Medulla oblongata (tissue), 1 donor: Measurements from ENCODE around the gene SHMT2.

ENCODE experiments used
- DNase-seq: peaks from one replicate; pipeline ENCODE4 v3.0.0-alpha.2; 2015; ENCODE audit errors: extremely low spot score

Gene SHMT2

DNA sequence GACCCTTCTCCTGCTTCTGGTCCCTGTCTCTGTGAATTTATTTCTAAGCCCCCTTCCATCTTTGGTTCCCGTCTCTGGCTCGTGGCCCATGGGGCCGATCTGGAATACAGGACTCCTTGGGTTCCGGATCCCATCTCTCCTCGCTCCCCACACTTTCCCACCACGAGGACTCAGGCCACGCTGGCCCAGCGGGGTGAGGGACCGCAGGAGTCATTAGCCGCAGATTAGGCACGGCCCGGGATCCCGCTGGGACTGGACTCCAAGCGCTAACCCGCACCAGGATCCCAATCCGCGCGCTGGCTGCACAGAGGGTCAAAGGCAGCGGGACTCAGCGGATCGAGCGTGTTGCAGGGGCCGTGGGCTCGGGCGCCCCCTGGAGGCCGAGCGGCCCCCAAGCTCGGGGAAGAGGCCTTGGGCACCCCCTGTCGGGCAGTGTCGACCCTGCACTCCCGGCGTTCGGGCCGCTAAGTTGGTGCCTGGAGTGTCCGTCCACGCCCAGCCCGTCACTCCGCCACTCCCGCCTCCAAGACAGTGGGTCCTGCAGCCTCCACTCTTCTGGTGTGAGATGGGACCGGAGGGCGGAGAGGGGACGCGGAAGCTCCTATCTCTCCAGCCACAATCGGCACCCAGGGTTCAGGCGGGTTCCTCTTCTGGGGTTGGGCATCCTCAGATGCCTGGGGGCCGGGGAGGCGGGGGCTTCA, 9.5 kb downstream of the SHMT2 start:
- DNase-seq, result peak; percentile 90

DNA sequence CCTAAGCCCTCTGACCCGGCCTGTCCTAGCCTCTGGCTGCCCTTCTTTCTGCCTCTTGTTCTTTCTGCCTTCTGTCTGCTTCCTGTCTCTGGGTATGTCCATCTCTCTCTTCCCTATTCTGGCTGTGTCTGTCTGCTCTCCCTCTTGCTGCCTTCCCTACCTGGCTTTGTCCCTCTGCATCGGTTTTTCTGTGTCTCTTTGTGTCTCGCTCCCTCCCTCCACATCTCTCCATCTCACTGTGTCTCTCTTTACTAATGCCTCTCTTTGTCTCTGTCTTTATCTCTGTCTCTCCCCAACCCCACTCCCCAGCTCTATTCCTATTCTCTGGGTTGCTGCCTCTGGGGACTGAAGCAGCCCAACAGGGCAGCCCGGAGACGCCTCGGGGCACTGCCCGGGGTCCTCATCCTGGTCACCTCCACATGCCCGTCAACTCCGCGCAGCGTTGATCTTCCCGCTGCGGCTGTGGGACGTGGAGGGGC, 10.1 kb downstream of the SHMT2 start:
- peak; percentile 12 for DNase-seq

DNA sequence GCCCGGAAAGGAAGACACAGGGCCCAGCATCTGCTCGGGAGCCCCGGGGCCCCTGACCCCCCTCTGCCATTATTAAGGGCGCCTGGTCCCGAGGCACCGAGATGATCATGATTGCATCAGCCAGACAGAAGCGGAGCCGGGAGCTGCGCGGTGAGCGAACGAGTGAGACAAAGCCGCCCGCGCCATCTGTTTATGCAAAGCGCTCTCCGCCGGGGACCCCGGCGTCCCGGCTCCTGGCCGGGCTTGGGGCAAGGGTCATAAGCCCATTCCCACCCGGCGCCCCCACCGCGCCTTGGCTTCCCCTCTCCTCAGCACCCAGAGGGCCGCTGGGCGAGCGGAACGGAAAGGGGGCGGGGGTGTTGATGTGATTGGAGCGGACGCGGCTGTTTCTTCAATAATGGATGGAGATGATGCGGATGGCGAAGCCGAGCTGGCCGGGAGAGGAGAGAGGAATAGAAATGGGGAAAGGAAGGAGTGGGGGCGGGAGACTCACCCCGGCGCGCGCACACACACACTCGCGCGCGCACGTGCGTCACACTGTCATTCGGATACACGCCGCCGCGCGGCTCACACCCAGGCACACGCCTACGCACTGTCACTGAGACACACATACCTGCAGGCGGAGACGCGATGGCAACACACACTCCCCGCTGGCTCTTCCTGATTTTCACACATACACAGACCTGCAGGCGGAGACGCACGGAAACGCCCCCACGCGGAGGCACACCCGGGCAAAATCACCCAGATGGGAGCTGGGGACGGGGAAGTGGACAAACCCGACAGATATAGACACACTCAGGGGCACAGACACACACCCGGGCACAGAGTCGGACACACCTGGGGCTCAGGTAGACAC, 10.8 kb downstream of the SHMT2 start:
- DNase-seq, result peak; percentile 38

DNA sequence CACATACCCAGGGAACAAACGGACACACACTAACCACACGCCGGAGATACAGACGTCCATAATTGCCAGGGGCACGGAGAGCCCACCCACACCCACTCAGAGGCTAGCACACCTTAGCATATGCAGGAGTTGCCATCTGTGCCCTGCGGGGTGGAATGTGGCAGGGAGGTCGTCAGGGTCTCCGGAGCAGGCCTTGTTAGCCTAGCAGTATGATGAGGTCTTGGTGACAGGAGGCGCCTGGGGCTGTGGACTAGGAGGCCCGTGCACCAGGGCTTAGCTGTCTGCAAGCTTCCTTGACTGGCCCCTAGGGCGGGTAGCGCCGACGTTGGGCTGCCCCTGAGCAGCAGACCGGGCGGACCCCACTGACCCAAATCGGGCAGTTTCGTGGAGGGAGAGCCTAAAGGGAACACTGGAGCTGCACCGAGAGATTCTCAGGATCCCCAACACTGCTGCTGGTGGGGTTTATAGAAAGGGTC, 11.5 kb downstream of the SHMT2 start:
- no peak for DNase-seq

DNA sequence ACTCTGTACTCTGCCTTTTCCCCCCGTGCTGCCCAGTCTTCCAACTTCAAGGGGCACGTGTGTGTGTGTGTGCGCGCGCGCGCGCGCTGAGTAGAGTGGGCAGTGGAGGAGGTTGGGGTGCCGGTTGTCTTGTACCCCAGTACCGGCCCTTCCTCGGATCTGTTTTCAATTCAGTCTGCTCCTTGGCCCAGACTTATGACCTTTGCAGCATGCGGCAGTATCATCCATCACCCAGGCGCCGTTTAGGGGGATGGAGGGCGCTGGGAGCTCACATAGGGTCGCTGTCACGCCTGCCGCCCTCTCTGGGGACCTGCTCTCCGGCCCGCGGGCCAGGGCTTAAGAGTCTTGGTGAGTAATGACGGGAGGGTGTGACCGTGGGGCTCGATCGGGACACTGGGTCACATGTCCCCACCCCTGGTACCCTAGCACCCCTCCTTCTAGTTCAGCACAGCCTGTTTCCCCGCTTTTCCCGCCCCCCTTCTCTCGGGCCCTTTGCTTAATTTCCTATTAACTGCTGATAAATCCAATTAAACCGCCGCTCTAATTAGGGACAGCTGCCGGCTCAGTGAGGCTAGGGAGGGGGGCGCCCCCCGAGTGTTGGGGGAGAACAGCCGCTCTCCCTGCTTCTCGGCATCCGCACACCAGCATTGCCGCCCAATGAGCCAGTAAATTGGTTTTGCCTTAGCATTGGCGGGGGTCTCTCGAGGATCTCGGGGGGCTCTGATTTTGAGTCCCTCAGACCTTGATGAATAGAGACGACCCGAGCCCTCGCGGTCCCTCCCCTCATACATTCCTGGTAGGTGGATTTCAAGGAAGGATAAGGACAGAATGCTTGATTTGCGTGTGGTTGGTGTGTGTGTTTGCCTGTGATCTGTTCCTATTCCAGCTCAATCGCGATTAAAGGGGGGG, 12.1 kb downstream of the SHMT2 start:
- no peak for DNase-seq

DNA sequence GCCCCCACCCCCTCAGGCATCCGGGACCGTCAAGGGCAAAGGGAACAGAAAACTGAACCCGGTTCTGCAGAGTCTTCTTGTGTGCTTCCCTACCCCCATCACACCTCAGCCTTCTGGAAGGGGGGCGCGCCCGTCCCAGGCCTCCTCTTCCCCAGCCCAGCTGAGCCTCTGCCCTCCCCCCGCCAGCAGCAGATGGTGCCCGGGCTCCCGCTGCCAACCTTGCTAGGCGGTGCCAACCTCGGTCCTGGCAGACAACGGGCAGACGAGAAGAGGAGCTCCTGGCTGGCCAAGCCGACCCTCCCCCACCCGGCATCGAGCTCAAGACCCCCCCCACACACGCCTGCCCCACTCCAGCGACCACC, 12.8 kb downstream of the SHMT2 start:
- DNase-seq, result no peak

DNA sequence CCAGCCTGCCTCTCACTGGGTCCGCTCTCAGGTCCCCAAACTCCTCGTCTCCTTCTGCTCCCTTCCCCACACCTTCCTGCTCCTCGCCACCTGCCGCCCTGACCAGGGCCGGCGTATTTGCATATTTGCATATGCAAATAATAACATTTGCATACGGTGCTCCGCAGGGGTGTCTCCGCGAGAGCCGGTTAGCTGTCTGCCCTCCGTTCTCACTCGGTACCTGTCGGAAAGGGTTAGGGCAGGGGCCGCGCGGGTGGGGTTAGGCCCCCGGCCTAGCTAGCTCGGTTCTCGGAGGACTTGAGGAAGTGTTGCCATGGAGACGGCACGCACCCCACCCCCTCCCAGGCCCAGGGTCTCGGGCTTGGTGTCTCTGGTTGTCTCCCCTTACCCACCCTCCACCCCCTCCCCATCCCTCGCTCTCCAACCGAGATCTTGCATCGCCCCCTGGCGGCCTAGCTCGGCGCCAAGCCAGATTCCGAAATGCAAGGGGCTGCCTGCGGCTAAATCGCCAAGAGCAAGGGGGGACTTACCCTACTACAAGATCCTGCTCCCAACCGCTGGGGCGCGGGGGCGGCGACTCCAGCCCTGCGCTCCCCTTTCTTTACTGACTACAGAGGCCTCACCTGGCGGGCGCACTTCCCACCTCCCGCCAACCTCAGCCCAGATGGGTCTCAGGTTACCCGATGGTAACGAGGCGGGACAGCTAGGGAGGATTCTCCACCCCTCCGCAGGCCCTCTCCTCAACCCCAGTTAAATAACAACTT, 13.4 kb downstream of the SHMT2 start:
- peak; percentile 21 for DNase-seq

DNA sequence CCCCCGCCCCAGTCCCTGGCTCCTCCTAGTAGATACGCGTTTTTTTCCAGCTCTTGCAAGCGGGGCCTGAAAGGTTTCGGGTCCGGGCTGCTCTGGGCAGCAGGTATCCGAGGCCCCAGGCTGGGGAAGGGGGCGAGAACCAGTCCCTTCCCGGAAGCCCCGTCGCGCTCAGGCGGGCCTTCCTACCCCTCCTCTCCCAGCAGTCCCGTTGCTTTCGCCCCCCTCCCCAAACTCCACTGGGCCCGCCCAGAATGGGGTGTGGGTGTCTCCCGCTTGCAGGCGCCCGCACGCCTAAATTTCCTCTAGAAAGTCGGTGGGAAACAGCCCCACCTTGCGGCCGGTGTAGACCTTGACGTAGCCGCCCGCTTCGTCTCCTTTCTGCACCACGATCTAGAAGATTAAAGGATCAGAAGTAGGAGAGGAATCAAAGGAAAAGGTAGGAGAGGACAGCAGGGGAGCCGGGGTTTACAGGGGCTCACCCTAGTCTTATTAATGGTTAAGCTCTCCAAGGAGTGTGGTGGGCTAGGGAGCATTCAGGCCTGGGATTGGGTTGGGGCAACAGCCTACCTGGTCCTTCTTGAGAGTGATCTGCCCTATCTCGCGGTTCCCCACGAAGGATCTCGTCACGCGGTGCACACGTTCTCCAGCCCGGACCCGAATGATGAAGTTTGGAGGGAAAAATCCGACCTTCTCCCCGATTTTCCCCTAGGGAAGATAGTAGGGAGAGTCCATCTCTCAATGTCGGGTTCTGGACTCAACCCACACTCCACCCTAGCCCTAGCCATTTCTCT, 14.2 kb downstream of the SHMT2 start:
- DNase-seq, result peak; percentile 64

DNA sequence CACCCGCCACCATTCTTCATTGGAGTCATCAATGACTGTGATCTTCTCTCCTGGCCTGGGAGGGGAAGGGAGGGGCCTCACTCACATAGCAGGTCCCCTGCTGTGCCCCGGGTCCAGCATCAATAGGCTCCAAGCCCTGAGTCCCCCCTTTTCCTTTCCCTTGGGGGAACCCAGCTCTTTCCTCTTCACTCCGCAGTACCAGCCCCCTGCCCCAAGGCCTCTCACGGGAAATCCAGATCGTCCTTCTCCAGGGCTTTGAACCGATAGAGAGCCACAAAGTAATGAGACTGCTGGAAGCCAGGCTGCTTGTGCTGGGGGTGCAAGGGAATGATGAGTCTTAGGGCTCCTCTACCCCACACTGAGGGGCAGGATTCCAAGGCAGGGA, 14.8 kb downstream of the SHMT2 start:
- no peak for DNase-seq

DNA sequence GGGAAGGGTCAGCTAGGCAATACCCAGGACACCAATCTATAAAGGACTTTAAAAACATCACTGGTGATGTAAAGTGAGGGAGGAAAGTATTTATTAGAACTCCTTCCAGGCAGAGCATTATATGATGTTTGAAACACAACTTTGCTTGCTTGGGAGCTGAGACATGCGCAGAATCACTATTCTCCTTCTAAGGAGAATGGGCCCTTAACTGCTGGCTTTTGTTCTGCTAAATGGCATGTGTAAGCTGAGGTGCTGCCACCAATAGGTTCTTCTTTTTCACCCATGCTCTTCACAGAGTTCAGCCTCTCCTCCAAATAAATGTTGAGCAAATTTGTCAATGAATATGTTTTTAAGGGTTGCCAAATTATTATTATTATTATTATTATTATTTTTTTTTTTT, 17.5 kb downstream of the SHMT2 start:
- DNase-seq, result no peak

DNA sequence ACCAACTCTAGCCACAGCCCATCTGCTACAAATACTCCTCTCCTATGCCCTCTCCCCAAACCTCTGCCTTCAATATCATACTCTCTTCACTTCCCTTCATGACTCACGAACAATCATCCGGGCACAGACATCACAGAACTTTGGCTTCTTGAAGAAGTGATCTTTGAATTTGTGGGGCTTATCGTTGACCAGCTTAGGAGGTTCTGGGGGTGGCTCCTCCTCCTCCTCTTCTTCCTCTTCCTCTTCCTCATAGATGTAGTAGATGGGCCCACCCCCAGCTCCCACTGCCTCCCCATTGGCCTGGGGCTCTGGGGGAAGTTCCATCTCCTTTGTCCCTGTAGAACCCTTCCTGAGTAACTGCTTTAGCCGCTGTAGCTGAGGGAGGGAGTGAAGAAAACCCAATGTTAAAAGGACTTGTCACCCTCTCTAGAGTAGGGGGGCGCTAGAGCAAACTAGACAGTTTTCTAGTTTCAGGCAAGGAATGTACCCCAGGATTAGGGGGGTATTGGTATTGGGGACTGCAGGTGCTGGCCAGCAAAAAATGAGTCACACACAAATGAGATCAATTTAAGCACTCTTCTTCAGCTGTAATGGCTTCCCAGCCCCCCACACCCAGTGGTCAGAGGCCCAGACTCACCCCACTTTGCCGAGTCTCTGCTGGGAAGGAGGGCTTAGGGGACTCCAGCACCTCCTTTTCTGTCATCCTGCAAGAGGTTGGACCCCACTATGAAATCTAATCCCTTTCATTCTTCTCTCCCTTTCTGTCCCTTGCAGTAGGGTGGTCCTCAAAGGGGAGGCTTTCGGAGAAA, 19.6 kb downstream of the SHMT2 start:
- DNase-seq, result peak; percentile 41

DNA sequence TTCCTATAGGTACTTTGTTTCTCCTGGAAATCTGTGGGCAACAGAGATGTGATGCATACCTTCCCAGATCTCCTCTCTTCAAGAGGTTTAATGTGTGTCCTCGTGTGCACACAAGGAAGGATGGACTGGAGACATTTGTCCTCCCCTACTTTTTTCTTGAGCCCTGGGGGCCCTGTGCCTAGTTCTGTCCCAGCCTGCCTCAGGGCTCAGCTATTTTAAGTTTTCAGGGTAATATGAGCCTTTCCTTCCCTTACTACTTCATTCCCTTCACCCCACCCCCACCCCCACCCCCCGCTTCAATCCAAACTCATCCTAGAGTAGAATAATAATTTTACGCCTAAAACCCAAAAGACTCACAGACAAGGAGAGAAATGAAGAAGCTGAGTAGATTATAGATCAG, 21.0 kb downstream of the SHMT2 start:
- DNase-seq, result no peak

DNA sequence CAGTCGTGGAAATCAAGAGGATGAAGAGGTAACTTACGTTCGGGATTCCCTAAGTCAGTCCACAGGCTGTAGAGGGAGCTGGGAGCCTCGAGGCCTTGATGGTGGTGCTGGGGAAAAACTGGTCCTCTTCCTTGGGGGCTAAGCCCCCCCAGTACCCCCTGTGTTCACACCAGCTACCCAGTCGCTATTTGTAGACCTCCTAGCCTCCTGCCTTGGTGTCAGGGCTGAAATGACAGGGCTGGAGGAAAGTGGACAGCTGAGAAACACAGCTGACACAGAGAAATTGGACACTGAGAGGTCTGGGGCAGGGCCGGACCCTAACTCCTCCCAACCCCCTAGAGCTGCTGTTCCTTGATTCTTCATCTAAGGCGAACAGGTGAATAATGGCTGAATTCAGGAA, 21.4 kb downstream of the SHMT2 start, which contains the start of gene STAC3:
Gene STAC3 (minus strand): TSS at position 232 of the 400 bp plus-strand sequence. CDS start 1,551 bp downstream, outside the sequence.
- no peak for DNase-seq

DNA sequence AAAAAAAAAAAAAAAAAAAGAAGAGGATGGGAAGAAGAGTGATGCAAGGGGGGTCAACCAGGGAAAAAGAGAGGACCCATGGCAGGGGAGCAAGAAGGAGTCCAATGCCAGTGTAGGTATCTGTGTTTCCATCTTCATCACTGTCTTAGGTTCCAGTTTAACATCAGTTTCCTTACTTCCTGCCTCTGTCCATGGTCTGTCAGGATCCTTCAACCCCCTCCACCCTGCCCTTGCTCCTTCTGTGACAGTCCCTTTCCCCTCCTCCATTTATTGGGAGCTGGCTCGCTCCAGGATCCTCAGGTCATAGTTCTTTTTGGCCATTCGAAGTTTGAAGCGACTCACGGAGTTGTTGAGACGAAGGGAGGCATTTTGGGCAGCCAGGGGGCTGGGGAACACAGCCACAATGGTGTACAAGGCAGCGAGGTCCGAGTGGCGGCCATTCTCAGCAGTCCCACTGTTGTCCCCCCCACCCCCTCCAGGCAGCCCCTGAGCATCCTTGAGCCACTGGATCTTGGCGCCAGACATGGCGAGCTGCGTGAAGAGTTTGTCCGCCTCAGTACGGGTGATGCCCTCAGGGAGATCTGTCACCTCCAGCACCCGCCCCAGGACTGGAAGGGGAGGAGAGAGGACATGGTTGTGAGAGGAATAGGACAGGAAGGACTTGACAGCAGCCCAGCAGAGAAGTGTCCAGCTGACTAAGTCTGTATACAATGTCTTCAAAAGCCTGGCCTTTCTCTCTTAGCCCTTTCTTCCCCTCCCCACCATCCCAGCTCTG, 25.2 kb downstream of the SHMT2 start:
- DNase-seq, result no peak

DNA sequence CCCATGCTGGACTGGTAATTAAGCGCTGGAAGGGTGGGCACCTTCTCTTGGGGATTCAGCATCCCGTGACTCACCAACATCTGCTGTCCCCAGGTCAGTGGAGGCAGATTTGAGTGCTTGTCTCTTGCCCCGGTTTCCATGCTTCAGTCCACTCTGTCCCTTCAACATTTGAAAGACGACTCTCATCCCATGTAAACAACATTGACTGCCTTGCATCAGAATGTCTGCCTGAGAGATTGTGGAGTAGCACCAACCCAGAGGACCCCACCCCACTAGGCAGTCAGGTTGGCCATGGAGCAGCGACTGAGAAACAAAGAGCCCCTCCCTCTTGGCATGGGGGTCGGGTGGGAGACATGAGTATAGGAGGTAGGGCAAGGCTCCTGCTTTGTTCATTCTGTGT, 26.4 kb downstream of the SHMT2 start:
- DNase-seq, result no peak

DNA sequence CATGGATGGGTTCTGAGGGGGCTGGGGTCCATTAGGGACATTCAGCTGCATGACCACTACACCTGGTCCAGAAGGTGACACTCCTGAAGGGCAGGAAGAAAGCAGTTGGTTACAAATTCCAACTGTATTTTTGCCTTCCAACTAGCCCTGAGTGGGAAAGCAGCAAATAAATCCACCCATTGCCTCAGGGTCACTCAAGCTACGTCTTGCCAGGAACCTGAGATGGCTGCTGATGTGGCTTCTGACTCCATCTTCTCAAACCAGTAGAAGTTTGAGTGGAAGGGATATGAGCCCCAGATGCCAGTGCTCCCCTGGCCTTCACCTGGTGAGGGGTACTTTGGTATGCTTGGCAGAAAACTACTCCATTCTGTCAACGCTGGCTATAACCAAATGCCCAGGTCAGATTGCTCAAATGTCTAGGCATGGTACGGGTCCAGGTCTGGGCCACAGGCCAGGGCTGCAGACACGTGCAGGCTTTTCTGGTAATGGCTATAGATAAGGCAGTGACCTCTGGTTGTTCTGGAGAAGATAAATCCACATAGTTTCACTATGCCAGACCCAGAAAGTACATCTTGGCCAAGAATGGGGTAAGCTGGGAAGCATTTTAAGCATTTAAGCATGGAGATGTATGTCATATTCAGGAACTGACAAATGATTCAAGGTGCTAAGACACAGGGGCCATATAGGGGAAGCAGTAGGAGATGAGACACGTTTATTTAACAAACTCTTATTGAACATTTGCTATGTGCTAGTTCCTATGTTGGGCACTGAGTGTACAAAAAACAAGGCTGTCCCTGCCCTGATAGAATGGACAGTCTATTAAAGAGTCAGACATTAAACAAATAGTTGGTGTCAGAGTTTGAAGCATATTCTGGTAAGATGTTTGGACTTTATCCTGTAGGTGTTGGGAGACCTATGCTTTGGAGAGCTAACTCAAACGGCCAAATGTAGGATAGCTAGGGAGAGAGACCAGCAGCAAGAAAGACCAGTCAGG, 29.8 kb downstream of the SHMT2 start:
- DNase-seq, result no peak

DNA sequence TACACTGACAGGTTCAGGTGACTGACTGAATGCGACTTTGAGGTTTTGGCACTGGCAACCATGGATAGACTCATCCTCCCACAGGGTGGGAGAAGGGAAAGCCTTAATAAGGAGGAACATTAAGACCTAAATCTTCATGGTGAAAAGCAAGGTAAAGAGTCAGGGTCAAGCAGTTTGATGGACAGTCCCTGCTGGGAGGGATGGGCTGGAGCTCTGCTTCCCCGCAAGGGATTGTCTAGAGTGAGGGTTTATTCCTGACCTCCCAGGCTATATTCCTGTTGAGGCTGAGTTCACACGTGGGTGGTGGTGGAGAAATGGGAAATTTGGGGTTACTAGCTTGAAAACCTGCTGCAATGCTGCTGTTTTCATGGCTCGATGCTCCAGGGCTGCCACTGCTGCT, 30.9 kb downstream of the SHMT2 start:
- no peak for DNase-seq
